GM23338 (cell line): ENCODE results near the gene LEKR1. TPM values are rescaled to one million over a fixed set of nuclear protein-coding genes. Genes with fewer than 3 reads are reported as not detected.
"Not testable (repeated sequence)": the region's sequence is repeated elsewhere in the genome, so short reads cannot be mapped to it uniquely, and the experiment has no call there.

Experiments
- ATAC-seq: fragments of 200-7000 bp; cut with Tn5 transposase; 3 replicates; pipeline ENCODE4 v1.9.1; 2020
- DNase-seq: peaks from one replicate; pipeline ENCODE4 v3.0.0-alpha.2; 2015; ENCODE audit warnings: low spot score
- H2AFZ ChIP-seq: fragments of 200-600 bp; sonication (generic); 2 replicates; pipeline ENCODE4 v1.8.0; 2016; ENCODE audit warnings: antibody characterized with exemption, mild to moderate bottlenecking, moderate library complexity
- H3F3A ChIP-seq: fragments of 200-600 bp; sonication (generic); replicated peaks from 2 replicates; pipeline ENCODE4 v1.8.0; 2017; ENCODE audit warnings: antibody characterized with exemption, mixed run types, low read depth
- H3K27ac ChIP-seq: fragments of 200-600 bp; sonication (generic); 2 replicates; pipeline ENCODE4 v1.6.1; 2016; ENCODE audit warnings: low read depth
- H3K27me3 ChIP-seq: fragments of 200-600 bp; sonication (generic); 2 replicates; pipeline ENCODE4 v1.8.0; 2016; ENCODE audit warnings: mild to moderate bottlenecking, mixed run types, moderate library complexity; ENCODE audit not compliant: insufficient read depth
- H3K36me3 ChIP-seq: fragments of 200-600 bp; sonication (generic); 2 replicates; pipeline ENCODE4 v1.8.0; 2016; ENCODE audit warnings: mild to moderate bottlenecking; ENCODE audit not compliant: insufficient read depth
- H3K4me1 ChIP-seq: fragments of 200-600 bp; sonication (generic); 2 replicates; pipeline ENCODE4 v1.8.0; 2016; ENCODE audit warnings: mild to moderate bottlenecking, moderate library complexity; ENCODE audit not compliant: insufficient read depth
- H3K4me2 ChIP-seq: fragments of 200-600 bp; sonication (generic); 2 replicates; pipeline ENCODE4 v1.7.1; 2017; ENCODE audit warnings: mixed run types
- H3K4me3 ChIP-seq: fragments of 200-600 bp; sonication (generic); 2 replicates; pipeline ENCODE4 v1.6.1; 2016; ENCODE audit warnings: mixed run types
- H3K79me2 ChIP-seq: fragments of 200-600 bp; sonication (generic); replicated peaks from 2 replicates; pipeline ENCODE4 v1.8.0; 2017; ENCODE audit warnings: mild to moderate bottlenecking; ENCODE audit not compliant: insufficient read depth
- H3K9me2 ChIP-seq: fragments of 200-600 bp; sonication (generic); 2 replicates; pipeline ENCODE4 v1.8.0; 2017; ENCODE audit not compliant: insufficient read depth
- H4K20me1 ChIP-seq: fragments of 200-600 bp; sonication (generic); replicated peaks from 2 replicates; pipeline ENCODE4 v1.8.0; 2017; ENCODE audit warnings: mild to moderate bottlenecking; ENCODE audit not compliant: insufficient read depth
- H3K27ac Mint-ChIP-seq: 2 replicates; pipeline ENCODE4 v1.8.0; 2020; ENCODE audit warnings: inconsistent platforms, mild to moderate bottlenecking, moderate library complexity, mixed read lengths
- H3K27me3 Mint-ChIP-seq: 3 replicates; pipeline ENCODE4 v1.8.0; 2022; ENCODE audit warnings: low read depth, mild to moderate bottlenecking, moderate library complexity, mixed read lengths, inconsistent platforms; ENCODE audit not compliant: insufficient read depth, poor library complexity
- H3K36me3 Mint-ChIP-seq: 3 replicates; pipeline ENCODE4 v1.8.0; 2021; ENCODE audit warnings: low read depth, mild to moderate bottlenecking, inconsistent platforms, moderate library complexity, mixed read lengths
- H3K4me1 Mint-ChIP-seq: 3 replicates; pipeline ENCODE4 v1.8.0; 2020; ENCODE audit warnings: mild to moderate bottlenecking, inconsistent platforms, mixed read lengths
- H3K4me3 Mint-ChIP-seq: 3 replicates; pipeline ENCODE4 v1.8.0; 2021; ENCODE audit warnings: moderate library complexity, mild to moderate bottlenecking, inconsistent platforms, mixed read lengths
- H3K9me3 Mint-ChIP-seq: 3 replicates; pipeline ENCODE4 v1.8.0; 2020; ENCODE audit warnings: moderate library complexity, mild to moderate bottlenecking, inconsistent platforms, mixed read lengths
- EZH2 ChIP-seq: fragments of 200-600 bp; sonication (generic); IDR thresholded peaks from one replicate; pipeline ENCODE4 v1.8.0; 2017; ENCODE audit warnings: antibody characterized with exemption, mild to moderate bottlenecking, low read depth; ENCODE audit not compliant: unreplicated experiment
- EZH2phosphoT487 ChIP-seq: fragments of 200-600 bp; sonication (generic); IDR thresholded peaks from one replicate; pipeline ENCODE4 v1.8.1; 2018; ENCODE audit warnings: antibody characterized with exemption; ENCODE audit not compliant: unreplicated experiment
- NANOG ChIP-seq: IDR thresholded peaks from 2 replicates; pipeline ENCODE4 v1.6.1; 2016; ENCODE audit warnings: antibody characterized with exemption, borderline replicate concordance
- POLR2AphosphoS5 ChIP-seq: IDR thresholded peaks from 2 replicates; pipeline ENCODE4 v1.6.1; 2016; ENCODE audit warnings: antibody characterized with exemption, low read depth
- STAT1 ChIP-seq: IDR thresholded peaks from one replicate; pipeline ENCODE4 v1.6.1; 2016; ENCODE audit warnings: antibody characterized with exemption; ENCODE audit not compliant: unreplicated experiment
- ZNF331 ChIP-seq: fragments of 250-450 bp; sonication (Bioruptor Pico); IDR thresholded peaks from 2 replicates; pipeline ENCODE4 v1.5.0; 2020; ENCODE audit warnings: low read depth, mild to moderate bottlenecking, moderate library complexity
- polyA plus RNA-seq: library from polyadenylated mRNA; unstranded; fragments of >200 nt; fragmentation: Nextera tagmentation; extraction: Ambion mirVana; gene quantifications from 2 replicates; pipeline ENCODE4 v1.2.1, GENCODE V29; 2016
- total RNA-seq: library from RNA; depleted of rRNA; stranded (reverse); fragments of >200 nt; shearing (Covaris generic); gene quantifications from 2 replicates; pipeline ENCODE4 v1.2.3, GENCODE V29; 2014
- TF ChIP-seq, protein P1 (sequence below): fragments of 250-450 bp; sonication (Bioruptor Pico); IDR thresholded peaks from 2 replicates; pipeline ENCODE4 v1.5.0; 2020; ENCODE audit warnings: mild to moderate bottlenecking, moderate library complexity
- TF ChIP-seq, protein P2 (sequence below): IDR thresholded peaks from one replicate; pipeline ENCODE4 v1.6.1; 2018; ENCODE audit warnings: antibody characterized with exemption; ENCODE audit not compliant: unreplicated experiment
- TF ChIP-seq, protein P3 (sequence below): IDR thresholded peaks from 2 replicates; pipeline ENCODE4 v1.6.1; 2016; ENCODE audit warnings: antibody characterized with exemption
- TF ChIP-seq, protein P4 (sequence below), 2 experiments: fragments of 200-600 bp in 1 of 2; sonication (generic) in 1 of 2; conservative IDR thresholded peaks; 2 replicates each; pipeline versions ENCODE4 v1.5.1 to v1.6.1; 2016 to 2017; ENCODE audit warnings: antibody characterized with exemption in 2 of 2, low read depth in 2 of 2, mild to moderate bottlenecking in 2 of 2, moderate library complexity in 1 of 2

Gene LEKR1
- total and polyA plus RNA-seq, 2 experiments from 2014 or later: not detected

DNA sequence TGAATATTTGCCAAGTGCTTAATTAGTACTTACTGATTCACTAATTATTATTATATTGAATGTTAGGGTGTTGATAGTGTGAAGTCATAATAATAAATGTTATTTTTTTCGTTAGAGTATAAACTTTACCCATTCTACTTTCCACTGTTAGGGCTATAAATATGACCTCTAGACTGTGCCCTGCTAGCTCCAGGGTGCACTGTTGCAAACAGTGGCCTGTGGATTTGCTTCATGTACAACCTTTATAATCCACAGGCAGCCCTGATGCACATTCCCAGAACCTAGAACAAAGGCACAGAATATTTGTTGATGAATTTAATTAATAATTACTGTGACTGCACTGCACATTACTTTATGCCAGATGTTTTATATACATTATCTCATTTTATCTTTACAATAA, 28.8 kb upstream of the LEKR1 start (continued):
- TF ChIP-seq, protein P1, sequence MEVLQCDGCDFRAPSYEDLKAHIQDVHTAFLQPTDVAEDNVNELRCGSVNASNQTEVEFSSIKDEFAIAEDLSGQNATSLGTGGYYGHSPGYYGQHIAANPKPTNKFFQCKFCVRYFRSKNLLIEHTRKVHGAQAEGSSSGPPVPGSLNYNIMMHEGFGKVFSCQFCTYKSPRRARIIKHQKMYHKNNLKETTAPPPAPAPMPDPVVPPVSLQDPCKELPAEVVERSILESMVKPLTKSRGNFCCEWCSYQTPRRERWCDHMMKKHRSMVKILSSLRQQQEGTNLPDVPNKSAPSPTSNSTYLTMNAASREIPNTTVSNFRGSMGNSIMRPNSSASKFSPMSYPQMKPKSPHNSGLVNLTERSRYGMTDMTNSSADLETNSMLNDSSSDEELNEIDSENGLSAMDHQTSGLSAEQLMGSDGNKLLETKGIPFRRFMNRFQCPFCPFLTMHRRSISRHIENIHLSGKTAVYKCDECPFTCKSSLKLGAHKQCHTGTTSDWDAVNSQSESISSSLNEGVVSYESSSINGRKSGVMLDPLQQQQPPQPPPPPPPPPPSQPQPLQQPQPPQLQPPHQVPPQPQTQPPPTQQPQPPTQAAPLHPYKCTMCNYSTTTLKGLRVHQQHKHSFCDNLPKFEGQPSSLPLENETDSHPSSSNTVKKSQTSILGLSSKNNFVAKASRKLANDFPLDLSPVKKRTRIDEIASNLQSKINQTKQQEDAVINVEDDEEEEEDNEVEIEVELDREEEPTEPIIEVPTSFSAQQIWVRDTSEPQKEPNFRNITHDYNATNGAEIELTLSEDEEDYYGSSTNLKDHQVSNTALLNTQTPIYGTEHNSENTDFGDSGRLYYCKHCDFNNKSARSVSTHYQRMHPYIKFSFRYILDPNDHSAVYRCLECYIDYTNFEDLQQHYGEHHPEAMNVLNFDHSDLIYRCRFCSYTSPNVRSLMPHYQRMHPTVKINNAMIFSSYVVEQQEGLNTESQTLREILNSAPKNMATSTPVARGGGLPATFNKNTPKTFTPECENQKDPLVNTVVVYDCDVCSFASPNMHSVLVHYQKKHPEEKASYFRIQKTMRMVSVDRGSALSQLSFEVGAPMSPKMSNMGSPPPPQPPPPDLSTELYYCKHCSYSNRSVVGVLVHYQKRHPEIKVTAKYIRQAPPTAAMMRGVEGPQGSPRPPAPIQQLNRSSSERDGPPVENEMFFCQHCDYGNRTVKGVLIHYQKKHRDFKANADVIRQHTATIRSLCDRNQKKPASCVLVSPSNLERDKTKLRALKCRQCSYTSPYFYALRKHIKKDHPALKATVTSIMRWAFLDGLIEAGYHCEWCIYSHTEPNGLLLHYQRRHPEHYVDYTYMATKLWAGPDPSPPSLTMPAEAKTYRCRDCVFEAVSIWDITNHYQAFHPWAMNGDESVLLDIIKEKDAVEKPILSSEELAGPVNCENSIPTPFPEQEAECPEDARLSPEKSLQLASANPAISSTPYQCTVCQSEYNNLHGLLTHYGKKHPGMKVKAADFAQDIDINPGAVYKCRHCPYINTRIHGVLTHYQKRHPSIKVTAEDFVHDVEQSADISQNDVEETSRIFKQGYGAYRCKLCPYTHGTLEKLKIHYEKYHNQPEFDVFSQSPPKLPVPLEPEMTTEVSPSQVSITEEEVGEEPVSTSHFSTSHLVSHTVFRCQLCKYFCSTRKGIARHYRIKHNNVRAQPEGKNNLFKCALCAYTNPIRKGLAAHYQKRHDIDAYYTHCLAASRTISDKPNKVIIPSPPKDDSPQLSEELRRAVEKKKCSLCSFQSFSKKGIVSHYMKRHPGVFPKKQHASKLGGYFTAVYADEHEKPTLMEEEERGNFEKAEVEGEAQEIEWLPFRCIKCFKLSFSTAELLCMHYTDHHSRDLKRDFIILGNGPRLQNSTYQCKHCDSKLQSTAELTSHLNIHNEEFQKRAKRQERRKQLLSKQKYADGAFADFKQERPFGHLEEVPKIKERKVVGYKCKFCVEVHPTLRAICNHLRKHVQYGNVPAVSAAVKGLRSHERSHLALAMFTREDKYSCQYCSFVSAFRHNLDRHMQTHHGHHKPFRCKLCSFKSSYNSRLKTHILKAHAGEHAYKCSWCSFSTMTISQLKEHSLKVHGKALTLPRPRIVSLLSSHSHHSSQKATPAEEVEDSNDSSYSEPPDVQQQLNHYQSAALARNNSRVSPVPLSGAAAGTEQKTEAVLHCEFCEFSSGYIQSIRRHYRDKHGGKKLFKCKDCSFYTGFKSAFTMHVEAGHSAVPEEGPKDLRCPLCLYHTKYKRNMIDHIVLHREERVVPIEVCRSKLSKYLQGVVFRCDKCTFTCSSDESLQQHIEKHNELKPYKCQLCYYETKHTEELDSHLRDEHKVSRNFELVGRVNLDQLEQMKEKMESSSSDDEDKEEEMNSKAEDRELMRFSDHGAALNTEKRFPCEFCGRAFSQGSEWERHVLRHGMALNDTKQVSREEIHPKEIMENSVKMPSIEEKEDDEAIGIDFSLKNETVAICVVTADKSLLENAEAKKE: no peak
- TF ChIP-seq ZNF331 (CRISPR knock-in tag) (no peak), NANOG (no peak), EZH2phosphoT487 (no peak), EZH2 (no peak), POLR2AphosphoS5 (no peak), STAT1 (no peak)
- TF ChIP-seq, protein P2, sequence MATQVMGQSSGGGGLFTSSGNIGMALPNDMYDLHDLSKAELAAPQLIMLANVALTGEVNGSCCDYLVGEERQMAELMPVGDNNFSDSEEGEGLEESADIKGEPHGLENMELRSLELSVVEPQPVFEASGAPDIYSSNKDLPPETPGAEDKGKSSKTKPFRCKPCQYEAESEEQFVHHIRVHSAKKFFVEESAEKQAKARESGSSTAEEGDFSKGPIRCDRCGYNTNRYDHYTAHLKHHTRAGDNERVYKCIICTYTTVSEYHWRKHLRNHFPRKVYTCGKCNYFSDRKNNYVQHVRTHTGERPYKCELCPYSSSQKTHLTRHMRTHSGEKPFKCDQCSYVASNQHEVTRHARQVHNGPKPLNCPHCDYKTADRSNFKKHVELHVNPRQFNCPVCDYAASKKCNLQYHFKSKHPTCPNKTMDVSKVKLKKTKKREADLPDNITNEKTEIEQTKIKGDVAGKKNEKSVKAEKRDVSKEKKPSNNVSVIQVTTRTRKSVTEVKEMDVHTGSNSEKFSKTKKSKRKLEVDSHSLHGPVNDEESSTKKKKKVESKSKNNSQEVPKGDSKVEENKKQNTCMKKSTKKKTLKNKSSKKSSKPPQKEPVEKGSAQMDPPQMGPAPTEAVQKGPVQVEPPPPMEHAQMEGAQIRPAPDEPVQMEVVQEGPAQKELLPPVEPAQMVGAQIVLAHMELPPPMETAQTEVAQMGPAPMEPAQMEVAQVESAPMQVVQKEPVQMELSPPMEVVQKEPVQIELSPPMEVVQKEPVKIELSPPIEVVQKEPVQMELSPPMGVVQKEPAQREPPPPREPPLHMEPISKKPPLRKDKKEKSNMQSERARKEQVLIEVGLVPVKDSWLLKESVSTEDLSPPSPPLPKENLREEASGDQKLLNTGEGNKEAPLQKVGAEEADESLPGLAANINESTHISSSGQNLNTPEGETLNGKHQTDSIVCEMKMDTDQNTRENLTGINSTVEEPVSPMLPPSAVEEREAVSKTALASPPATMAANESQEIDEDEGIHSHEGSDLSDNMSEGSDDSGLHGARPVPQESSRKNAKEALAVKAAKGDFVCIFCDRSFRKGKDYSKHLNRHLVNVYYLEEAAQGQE: no peak
- TF ChIP-seq, protein P3, sequence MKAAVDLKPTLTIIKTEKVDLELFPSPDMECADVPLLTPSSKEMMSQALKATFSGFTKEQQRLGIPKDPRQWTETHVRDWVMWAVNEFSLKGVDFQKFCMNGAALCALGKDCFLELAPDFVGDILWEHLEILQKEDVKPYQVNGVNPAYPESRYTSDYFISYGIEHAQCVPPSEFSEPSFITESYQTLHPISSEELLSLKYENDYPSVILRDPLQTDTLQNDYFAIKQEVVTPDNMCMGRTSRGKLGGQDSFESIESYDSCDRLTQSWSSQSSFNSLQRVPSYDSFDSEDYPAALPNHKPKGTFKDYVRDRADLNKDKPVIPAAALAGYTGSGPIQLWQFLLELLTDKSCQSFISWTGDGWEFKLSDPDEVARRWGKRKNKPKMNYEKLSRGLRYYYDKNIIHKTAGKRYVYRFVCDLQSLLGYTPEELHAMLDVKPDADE: no peak
- TF ChIP-seq, protein P4, sequence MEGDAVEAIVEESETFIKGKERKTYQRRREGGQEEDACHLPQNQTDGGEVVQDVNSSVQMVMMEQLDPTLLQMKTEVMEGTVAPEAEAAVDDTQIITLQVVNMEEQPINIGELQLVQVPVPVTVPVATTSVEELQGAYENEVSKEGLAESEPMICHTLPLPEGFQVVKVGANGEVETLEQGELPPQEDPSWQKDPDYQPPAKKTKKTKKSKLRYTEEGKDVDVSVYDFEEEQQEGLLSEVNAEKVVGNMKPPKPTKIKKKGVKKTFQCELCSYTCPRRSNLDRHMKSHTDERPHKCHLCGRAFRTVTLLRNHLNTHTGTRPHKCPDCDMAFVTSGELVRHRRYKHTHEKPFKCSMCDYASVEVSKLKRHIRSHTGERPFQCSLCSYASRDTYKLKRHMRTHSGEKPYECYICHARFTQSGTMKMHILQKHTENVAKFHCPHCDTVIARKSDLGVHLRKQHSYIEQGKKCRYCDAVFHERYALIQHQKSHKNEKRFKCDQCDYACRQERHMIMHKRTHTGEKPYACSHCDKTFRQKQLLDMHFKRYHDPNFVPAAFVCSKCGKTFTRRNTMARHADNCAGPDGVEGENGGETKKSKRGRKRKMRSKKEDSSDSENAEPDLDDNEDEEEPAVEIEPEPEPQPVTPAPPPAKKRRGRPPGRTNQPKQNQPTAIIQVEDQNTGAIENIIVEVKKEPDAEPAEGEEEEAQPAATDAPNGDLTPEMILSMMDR (conservative IDR thresholded peaks at IDR 0.05; ENCODE audit: low read depth in 2 of 2): no peak

DNA sequence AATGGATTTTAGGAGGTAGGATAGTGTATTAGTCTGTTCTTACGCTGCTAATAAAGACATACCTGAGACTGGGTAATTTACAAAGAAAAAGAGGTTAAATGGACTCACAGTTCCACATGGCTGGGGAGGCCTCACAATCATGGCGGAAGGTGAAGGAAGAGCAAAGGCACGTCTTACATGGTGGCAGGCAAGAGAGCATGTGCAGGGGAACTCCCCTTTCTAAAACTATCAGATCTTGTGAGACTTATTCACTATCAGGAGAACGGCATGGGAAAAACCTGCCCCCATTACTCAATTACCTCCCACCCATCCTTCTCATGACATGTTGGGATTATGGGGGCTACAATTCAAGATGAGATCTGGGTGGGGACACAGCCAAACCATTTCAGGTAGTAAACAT, 25.9 kb upstream of the LEKR1 start:
- H3K4me3 Mint-ChIP-seq, H2AFZ ChIP-seq, H3K27me3 Mint-ChIP-seq, H3K4me1 Mint-ChIP-seq, H3K27ac Mint-ChIP-seq, H3K36me3 Mint-ChIP-seq, ATAC-seq, H3K27ac ChIP-seq, H3K27me3 ChIP-seq, H3K9me3 Mint-ChIP-seq, H3K4me3 ChIP-seq, H3K9me2 ChIP-seq, H3K36me3 ChIP-seq, H3K4me2 ChIP-seq, H3K4me1 ChIP-seq, DNase-seq, H3K79me2 ChIP-seq, H4K20me1 ChIP-seq, H3F3A ChIP-seq: not testable (repeated sequence)
